Measurements from ENCODE around the gene RAPGEF1.

DNA sequence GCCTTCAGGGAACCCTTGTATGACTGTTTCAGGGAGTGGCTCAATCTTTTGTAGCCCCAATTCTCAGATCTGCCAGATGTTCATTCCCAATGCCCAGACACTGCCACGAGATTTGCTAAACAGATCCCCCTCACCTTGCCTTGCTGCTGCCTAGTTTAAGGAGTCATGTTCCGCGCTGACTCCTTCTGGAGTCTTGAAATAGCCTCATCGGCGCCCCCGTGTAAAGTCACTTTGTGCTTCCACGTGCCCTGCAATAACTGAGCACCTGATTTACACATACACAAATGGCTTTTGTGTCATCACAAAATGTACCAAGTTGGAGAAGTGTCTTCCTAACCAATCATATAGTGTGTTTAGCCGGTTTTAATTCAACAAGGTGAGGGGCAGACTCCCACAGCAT lies 132.3 kb downstream of the RAPGEF1 start:
- TF ChIP-seq POLR2AphosphoS5 (IDR thresholded peaks at IDR 0.05; ENCODE audit: low read depth) (no peak), EZH2 (IDR thresholded peaks at IDR 0.05; ENCODE audit: low read depth, unreplicated experiment) (no peak), EZH2phosphoT487 (IDR thresholded peaks at IDR 0.05; ENCODE audit: unreplicated experiment) (no peak), ZNF114 (CRISPR knock-in tag; IDR thresholded peaks at IDR 0.05) (no peak)
- TF ChIP-seq, protein P1, sequence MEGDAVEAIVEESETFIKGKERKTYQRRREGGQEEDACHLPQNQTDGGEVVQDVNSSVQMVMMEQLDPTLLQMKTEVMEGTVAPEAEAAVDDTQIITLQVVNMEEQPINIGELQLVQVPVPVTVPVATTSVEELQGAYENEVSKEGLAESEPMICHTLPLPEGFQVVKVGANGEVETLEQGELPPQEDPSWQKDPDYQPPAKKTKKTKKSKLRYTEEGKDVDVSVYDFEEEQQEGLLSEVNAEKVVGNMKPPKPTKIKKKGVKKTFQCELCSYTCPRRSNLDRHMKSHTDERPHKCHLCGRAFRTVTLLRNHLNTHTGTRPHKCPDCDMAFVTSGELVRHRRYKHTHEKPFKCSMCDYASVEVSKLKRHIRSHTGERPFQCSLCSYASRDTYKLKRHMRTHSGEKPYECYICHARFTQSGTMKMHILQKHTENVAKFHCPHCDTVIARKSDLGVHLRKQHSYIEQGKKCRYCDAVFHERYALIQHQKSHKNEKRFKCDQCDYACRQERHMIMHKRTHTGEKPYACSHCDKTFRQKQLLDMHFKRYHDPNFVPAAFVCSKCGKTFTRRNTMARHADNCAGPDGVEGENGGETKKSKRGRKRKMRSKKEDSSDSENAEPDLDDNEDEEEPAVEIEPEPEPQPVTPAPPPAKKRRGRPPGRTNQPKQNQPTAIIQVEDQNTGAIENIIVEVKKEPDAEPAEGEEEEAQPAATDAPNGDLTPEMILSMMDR (conservative IDR thresholded peaks at IDR 0.05; ENCODE audit: low read depth in 2 of 2), result peak in 1 of 2 experiments; percentile 21; a peak in 2 of 4 replicates
- TF ChIP-seq, protein P2, sequence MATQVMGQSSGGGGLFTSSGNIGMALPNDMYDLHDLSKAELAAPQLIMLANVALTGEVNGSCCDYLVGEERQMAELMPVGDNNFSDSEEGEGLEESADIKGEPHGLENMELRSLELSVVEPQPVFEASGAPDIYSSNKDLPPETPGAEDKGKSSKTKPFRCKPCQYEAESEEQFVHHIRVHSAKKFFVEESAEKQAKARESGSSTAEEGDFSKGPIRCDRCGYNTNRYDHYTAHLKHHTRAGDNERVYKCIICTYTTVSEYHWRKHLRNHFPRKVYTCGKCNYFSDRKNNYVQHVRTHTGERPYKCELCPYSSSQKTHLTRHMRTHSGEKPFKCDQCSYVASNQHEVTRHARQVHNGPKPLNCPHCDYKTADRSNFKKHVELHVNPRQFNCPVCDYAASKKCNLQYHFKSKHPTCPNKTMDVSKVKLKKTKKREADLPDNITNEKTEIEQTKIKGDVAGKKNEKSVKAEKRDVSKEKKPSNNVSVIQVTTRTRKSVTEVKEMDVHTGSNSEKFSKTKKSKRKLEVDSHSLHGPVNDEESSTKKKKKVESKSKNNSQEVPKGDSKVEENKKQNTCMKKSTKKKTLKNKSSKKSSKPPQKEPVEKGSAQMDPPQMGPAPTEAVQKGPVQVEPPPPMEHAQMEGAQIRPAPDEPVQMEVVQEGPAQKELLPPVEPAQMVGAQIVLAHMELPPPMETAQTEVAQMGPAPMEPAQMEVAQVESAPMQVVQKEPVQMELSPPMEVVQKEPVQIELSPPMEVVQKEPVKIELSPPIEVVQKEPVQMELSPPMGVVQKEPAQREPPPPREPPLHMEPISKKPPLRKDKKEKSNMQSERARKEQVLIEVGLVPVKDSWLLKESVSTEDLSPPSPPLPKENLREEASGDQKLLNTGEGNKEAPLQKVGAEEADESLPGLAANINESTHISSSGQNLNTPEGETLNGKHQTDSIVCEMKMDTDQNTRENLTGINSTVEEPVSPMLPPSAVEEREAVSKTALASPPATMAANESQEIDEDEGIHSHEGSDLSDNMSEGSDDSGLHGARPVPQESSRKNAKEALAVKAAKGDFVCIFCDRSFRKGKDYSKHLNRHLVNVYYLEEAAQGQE (IDR thresholded peaks at IDR 0.05; ENCODE audit: unreplicated experiment), result no peak
